ENCODE measurements around the gene AQP6. TPM values are rescaled to one million over a fixed set of nuclear protein-coding genes. Genes with fewer than 3 reads are reported as not detected.
A peak's percentile ranks its signal among the peaks of the same experiment; 100 is the strongest.

The AQP6 gene
- total and polyA plus RNA-seq, 12 donors: 0.20 to 1.1 (median 0.28) TPM; not detected in 8

- Histone ChIP-seq H3K4me1 (replicated peaks in 1 of 2) (peaks cover 0 to 34% of the 10 kb centered on the region in 2 donors), H3K4me3 (no peak overlapping the region), H3K27me3 (no peaks in the 10 kb centered on the region), H3K27ac (peak overlapping the region in 3 of 5 donors; percentile 3 to 81 (median 72)), H3K9me3 (replicated peaks in 1 of 3) (no peaks in the 10 kb centered on the region), H3K36me3 (replicated peaks in 1 of 2) (no peaks in the 10 kb centered on the region)
- no peak for DNase-seq
- 87 to 92% (median 92%) methylated on average over 9 of the region's 9 CpGs for WGBS, 4 donors
- intact Hi-C loops (cut with DNase I): no loop called here
- no peak for TF ChIP-seq CTCF (IDR thresholded peaks at IDR 0.05)
- no peak for TF ChIP-seq POLR2A (IDR thresholded peaks at IDR 0.05)
These were observed 26.7 kb upstream of the AQP6 start for GRCh38 chr12:49946086-49946485.

GRCh38 chr12:49946497-49946896 lies 26.2 kb upstream of the AQP6 start:
- 78 to 85% (median 83%) methylated on average over 3 of the region's 3 CpGs for WGBS, 4 donors
- Histone ChIP-seq H3K27me3 (no peaks in the 10 kb centered on the region), H3K4me3 (no peak overlapping the region), H3K36me3 (replicated peaks in 1 of 2) (no peaks in the 10 kb centered on the region), H3K4me1 (replicated peaks in 1 of 2) (peaks cover 0 to 35% of the 10 kb centered on the region in 2 donors), H3K27ac (no peak overlapping the region), H3K9me3 (replicated peaks in 1 of 3) (no peaks in the 10 kb centered on the region)
- no peak for DNase-seq
- no peak for TF ChIP-seq POLR2A (IDR thresholded peaks at IDR 0.05)
- no peak for TF ChIP-seq CTCF (IDR thresholded peaks at IDR 0.05)
- intact Hi-C loops (cut with DNase I): no loop called here

GRCh38 chr12:49947593-49948226 lies 25.0 kb upstream of the AQP6 start:
- Histone ChIP-seq H3K9me3 (replicated peaks in 1 of 3) (no peaks in the 10 kb centered on the region), H3K4me3 (no peak overlapping the region), H3K36me3 (replicated peaks in 1 of 2) (no peaks in the 10 kb centered on the region), H3K4me1 (replicated peaks in 1 of 2) (peaks cover 0 to 35% of the 10 kb centered on the region in 2 donors), H3K27ac (no peak overlapping the region), H3K27me3 (no peaks in the 10 kb centered on the region)
- DNase-seq: no peak
- intact Hi-C loops (cut with DNase I): no loop called here
- 84 to 86% (median 86%) methylated on average over 7 of the region's 7 CpGs for whole genome bisulfite sequencing, 4 donors
- no peak for TF ChIP-seq CTCF (IDR thresholded peaks at IDR 0.05)

GRCh38 chr12:49948866-49949845 lies 23.6 kb upstream of the AQP6 start:
- Histone ChIP-seq H3K9me3 (replicated peaks in 1 of 3) (no peaks in the 10 kb centered on the region), H3K36me3 (replicated peaks in 1 of 2) (no peaks in the 10 kb centered on the region), H3K27me3 (no peaks in the 10 kb centered on the region), H3K4me1 (replicated peaks in 1 of 2) (peaks cover 0 to 35% of the 10 kb centered on the region in 2 donors), H3K4me3 (no peak overlapping the region), H3K27ac (no peak overlapping the region)
- DNase-seq: no peak
- TF ChIP-seq CTCF (IDR thresholded peaks at IDR 0.05) (no peak), POLR2A (IDR thresholded peaks at IDR 0.05) (no peak)
- 77 to 91% (median 78%) methylated on average over 9 to 13 of the region's 13 CpGs for WGBS, 4 donors
- intact Hi-C loops (cut with DNase I): no loop called here
